Measurements from ENCODE around the gene DISP2.
A peak's percentile ranks its signal among the peaks of the same experiment; 100 is the strongest.

DISP2 gene

DNA sequence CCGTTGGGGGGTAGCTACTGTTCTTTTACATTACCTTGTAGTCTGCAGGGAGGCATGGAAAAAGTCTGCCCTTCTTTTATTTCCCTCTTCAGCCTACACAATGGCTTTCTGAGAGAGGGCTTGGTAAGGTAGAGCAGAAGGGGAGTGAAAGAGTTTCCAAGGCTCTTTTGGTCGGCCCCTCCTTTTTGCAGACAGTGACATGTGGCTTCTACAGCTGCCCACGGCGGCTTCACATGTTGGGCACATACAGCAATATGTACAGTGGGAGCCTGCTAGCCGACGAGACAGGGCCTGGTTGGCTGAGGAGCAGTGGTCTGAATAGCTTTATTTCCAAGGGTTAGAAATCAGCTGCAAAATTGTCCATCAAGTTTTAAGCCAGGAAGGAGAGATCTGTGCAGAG is 30.6 kb upstream of the DISP2 start:
- DNase-seq, result no peak

DNA sequence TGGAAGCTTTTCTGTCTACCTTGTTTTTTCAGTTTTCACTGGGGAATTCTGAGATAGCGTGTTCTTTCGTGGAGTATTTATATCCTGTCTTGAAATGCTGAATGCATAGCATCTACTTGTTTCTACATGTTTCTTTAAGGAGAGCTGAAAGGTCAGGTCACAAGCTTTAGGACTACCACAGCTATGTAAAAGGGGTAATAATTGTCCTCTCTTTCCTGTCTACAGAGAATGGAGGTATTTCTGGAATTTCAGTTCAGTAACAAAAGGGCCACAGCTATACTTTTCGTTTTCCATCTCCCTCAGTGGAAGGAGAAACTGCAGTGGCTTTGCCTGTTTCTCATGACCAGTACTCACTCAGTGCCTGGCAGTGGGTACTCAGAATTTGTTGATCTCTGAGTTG is 29.8 kb upstream of the DISP2 start:
- DNase-seq, result no peak

DNA sequence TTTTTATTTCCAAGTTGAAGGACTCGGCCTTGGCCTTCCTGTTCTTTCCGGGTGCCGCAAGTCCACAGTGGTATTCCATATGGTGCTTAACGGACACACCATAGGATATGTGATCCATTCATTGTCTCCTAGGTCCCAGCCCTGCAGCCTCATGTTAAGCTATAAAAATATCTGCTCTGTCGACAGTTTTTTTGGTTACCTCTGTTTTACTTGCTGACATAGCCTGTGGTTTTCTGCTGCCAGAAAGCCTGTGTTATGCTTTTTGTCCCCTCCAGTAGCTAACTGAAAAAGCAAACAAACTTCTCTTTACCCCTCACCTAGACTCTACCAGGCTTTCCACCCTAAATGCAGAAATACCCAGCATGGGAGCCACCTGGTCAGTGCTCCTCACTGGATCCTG is 29.3 kb upstream of the DISP2 start:
- DNase-seq, result no peak

DNA sequence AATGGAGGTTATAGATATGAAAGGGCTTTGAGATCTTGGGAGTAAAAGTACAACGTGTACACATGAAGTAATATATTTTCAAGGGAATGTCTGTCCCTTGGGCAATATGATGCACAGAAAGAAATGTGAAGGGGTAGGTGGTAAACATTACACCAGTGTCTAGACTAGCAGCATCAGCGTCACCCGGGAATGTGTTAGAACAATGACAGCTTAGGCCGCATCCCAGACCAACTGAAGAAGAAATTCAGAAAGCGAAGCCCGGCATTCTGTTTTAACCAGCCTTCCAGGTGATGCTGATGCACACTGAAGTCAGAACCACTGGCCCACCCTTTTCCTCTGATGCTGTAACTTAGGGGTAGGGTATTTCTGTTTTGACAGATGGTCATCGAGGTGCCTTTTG is 28.2 kb upstream of the DISP2 start:
- DNase-seq, result no peak

- no peak for DNase-seq
Measured at GRCh38 chr15:40330368-40330836, 27.6 kb upstream of the DISP2 start.

DNA sequence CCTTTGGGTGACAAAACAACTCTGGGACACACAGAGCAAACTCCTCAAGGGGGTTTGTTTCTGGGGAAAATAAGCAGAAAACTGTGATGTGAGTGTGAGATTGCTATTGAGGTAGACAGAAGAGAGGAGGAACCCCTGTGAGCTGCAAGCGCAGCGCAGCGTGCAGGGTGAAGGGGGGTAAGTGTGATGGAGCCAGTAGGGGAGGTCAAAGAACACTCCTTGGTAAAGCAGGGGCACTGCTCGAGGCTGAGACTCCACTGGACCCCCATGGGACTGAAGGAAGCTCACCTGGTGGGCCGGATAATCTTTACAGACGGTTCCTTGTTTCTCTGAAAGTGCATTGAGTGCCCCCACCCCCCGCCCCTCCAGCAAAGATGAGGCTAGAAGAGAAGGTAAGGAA is 27.0 kb upstream of the DISP2 start:
- DNase-seq, result no peak

GRCh38 chr15:40331637-40332036 is 26.4 kb upstream of the DISP2 start:
- DNase-seq, result no peak

GRCh38 chr15:40332113-40332781 is 25.8 kb upstream of the DISP2 start:
- DNase-seq, result no peak

DNA sequence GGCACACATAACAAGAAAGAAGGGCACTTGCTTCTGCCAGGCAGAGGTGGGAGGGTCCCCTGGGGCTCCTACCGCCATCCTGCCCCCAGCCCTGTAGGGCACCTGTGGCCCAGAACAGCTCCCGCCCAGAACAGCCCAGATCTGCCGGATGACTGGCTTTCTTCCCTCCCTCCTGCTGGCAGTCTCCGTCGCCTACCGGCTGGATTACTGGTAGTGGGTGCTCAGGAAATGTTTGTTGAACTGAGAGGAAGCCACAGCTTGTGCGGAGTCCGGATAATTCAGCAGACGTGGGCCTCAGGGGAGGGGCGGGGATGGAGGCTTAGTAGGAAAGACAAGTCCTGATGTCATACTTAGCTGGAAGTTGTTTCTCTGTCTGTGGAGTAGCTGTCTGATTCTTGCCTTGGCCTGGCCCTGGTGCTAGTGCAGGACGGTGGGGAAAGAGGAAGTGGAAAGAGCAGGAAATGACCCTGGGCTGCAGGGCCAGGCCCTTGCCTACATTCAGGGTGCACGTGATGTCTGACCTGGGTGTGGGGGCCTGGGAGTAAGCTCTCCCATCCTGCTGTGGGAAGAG is 24.0 kb upstream of the DISP2 start:
- no peak for DNase-seq

- no peak for DNase-seq
Measured at GRCh38 chr15:40334541-40334940, 23.5 kb upstream of the DISP2 start.

GRCh38 chr15:40334941-40335795 is 22.9 kb upstream of the DISP2 start:
- DNase-seq, result no peak

DNA sequence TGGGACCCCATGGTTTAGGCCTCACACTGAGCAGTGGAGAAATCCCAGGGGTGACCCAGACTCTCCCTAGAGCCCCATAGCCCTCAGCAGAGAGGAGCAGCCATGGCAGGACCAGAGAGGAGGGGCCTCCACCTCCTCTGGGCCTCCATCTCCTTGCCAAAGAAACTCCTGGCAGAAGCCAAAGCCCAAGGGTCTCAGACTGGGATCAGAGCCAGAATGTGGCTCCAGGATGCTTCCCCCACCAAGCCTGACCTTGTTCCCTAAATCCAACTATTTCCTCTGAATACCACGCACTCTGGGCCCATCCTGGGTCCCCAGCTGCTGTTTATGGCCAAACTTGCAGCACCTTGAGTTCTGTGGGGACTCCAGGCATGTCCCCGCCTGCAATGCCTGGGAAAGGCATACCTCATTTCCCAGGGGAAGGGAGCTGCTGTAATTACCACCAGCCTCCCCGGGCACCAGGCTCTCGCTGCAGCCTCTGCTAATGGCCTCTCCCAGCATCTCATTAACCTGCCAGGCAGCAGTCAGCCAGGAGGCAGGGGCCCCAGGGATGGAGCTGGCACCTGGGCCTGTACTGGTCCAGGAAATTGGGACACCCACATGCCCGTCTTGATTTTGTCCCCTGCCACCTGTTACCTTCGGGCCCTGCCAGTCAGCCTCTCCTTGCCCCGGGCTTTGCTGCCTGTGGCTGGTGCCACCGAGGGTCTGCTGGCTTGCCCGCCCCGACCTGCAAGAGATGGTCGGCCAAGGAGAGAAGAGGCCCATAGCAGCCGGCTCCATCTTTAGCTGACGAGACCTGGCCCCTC is 21.9 kb upstream of the DISP2 start:
- no peak for DNase-seq

DNA sequence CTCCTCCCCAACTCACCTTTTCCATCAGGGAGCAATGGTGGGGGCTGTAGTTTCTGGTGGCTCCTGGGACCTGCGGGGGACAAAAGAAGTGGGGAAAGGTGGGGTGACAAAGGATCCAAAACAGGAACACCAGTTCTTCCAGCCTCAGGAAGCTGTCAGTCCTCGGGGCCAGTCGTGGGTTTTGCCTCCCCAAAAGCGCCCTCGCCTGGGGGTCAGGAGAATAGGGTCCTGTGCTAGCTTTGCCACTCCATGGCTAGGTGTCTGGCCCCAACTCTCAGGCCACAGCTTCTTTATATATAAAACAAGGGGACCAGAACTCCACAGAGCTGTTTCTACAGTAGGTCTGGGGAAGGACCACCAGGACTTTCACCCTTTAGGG is 21.3 kb upstream of the DISP2 start:
- no peak for DNase-seq

DNA sequence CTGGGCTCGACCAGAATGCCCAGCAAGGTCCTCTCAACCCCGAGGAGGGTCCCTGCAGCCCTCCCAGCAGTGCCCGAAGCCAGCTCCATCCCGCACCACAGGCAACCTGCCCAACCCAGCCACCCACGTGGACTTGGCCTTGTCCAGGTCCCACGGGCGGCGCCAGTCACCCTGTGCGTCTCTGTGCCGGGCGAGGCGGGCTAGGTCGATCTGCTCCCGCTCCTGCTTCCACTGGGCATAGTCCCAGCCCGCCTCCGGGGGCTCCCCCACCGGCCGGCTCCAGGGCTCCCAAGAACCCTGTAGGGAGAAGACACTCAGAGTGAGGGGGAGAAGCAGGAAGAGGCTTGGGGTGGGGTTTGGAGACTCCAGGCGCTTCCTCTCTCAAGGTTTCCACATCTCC is 20.4 kb upstream of the DISP2 start:
- no peak for DNase-seq

- DNase-seq, result no peak
Measured at GRCh38 chr15:40338041-40338657, 19.9 kb upstream of the DISP2 start.

DNA sequence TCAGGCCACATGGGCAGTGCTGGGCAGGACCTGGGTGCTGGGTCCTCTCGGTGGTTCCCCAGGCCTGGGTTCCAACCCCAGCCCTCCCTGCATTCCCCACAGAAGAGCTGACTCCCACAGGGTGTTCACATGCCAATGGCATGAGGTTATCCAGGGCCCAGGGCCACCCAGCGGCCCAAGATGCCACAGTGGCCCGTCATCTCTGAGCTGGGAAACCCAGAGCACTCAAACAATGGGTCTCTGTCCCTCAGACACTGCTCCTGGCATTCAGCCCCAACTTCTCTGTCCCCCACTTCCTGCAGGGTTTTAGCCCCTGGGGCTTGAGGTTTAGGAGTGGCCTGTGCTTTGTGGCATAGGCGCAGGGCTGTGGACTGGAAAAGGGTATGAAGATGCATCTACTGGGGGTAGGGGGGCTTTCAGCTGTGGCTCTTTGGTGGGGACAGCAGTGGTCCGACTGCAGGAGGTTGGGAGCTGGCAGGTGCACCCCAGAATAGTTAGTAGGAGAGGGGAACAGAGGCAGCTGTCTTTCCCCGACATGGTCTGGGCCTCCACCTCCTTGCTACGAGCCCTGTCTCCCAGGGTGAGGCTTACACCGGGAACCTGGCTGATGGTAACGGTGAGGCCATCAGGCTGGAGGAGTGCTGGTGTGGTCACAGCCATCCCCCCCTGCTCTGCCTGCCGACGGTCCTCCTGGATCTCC is 18.9 kb upstream of the DISP2 start:
- no peak for DNase-seq

- DNase-seq, result no peak
Measured at GRCh38 chr15:40339621-40339945, 18.4 kb upstream of the DISP2 start.

- DNase-seq, result no peak
Measured at GRCh38 chr15:40340038-40340739, 17.8 kb upstream of the DISP2 start.

DNA sequence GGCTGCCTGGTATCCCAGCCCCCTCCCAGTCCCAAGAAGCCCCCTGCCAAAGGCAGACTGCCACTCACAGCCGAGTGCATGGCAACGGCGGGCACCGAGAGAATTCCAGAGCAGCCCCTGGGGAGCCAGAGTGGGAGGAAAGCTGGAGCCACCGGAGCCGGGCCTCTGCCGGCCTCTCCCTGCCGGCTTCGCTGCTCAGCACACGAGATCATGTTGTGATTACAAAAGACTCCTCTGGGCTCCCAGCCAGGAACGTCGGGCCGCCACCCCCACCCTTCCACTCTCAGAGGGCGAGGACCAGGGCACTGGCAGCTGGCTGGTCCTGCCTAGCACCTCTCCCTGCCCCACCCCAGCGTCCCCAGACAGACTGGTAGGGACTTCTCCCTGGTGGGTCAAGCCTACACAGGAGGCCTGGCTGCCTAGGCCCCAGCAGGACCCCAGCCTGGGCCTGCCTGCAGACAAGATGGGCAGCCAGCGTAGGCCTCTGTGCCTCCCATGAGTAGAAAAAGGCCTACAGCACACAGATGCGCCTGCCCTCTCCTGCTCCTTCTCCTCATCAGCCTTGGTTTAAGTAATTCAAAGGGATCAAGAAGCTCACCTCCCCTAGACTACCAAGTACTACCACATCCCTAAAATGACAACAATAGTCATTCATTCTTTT is 17.1 kb upstream of the DISP2 start, which contains the start of gene CCDC9B:
Gene CCDC9B (minus strand): TSS at position 200 of the 661 bp plus-strand sequence. CDS start 120 bp downstream, at position 80.
- DNase-seq, result peak; percentile 51

DNA sequence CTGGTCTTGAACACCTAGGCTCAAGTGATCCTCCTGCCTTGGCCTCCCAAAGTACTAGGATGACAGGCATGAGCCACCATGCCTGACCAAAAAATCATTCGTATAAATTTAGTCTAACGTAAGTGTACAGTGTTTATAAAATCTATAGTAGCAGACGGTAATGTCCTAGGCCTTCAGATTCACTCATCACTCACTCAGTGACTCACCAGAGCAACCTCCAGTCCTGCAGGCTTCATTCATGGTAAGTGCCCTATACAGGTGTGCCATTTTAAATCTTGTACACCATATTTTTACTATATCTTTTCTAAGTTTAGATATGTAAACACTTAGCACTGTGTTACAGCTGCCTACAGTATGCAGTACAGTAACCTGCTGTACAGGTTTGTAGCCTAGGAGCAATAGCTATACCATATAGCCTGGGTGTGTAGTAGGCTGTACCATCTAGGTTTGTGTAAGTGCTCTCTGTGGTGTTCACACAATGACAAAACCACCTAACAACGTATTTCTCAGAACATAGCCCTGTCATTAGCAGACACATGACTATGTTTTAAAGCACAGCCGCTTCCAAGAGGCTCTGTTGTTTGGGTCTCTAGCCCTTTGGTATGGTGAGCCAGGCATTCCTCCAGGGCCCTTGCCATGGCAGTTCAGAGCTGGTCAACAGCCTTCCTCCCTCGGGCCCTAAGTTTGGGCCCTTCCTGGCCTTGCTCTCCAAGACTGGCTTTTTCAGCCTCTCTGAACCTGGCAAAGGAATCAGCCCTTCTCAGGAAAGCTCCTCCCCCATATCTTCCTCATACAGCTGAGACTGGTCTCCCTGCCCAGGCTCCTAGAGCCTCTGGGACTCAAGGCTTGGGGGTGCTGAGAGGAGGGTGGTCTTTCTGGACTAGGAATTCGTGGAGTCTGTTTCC is 15.4 kb upstream of the DISP2 start:
- DNase-seq, result no peak

Data from GOT3 (cell line).